HG03571 (cell line): ENCODE results near the gene GFRA1.

ENCODE experiments used
- ATAC-seq: cut with Tn5 transposase; IDR thresholded peaks from one replicate; pipeline ENCODE4 v1.9.1; 2021; ENCODE audit not compliant: unreplicated experiment

Gene GFRA1

DNA sequence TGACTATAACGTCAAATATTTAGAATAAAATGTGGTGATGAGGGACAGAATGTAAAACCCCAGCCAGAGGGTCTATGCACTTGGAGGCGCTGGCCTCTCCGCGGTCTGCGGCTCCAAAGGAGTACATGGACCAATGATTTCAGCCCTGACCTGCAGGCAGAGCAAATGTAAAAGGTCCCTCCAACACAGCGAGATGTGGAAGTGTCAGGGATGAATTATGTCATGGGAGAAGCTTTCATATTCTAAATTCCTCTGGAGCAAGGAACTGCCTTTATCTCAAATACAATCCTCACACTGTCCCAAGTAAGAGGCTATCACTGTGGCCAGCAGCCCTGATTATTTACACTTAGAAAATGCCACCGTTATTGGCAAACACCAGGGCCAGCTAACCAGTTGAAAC lies 139.4 kb downstream of the GFRA1 start:
- ATAC-seq, result no peak

DNA sequence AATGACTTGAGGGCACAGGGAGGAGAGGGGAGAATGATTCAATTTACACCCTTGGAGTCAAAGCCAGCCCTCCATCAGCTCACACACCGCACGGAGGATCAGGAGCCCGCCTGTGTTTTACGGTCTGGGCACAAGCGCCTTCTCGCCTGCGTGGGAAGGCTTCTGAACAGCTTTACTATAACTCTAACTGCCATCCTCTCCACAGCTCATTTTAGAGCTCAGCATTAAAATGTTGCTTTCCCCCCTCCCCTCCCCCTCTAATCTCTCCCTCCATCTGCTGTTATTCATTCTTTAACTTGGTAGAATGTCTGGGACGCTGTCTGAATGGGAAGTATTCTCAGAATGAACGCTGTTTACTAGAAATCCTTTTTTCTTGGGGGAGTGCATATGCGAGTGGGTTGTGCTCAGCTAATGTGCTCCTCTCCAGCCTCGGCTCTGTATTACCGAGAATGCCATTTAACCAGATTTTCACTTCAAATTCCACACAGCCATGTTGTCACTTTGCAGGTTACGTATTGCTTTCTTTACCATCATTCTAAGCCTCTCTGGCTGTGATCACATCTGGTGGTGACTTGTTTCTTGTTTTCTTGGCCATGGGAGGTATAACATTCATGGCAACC lies 140.1 kb downstream of the GFRA1 start:
- no peak for ATAC-seq

DNA sequence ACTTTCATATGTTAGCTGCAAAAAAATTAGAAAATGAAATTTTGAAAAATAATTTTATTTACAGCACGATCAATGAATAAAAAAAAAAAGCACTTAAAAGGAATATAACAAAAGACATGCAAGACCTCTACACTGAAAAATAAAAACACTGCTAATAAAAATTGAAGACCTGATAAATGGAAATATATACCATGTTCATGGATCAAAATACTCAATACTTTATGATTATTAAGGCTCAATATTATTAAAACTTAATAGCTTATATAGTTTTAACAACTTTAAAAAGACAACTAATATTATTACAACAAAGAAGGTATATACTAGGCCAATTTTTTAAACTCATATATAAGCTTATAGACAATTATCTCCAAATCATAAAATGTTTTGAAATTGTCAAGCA lies 143.0 kb downstream of the GFRA1 start:
- ATAC-seq, result no peak

DNA sequence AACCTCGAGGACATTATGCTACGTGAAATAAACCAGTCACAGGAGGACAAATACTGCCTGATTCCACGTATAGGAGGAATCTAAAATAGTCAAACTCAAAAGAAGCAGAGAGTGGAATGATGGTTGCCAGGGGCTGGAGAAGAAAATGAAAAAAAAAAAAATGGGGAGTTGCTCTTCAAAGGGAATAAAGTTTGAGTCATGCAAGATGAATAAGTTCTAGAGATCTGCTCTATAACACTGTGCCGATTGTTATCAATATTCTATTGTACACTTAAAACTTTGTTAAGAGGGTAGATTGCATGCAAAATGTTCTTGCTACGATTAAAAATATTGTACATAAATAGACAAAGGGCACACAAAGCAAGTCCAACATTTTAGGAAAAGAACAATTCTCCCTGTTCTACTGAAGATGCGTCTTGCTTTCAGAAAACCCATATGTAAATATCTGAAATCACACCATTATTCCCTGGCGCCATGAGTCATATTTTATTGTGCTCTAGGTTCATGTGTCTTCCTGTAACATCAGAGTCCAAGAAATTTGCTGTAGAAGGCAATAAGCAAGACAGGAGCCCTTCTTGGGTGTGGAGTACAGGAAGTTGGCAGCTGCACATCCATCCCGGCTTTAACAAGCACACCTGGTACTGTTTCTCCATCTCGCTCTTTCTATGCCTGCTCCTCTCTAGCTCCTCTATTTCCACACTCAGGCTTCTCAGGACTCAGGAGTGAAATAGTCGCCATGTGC lies 145.9 kb downstream of the GFRA1 start:
- ATAC-seq, result no peak

DNA sequence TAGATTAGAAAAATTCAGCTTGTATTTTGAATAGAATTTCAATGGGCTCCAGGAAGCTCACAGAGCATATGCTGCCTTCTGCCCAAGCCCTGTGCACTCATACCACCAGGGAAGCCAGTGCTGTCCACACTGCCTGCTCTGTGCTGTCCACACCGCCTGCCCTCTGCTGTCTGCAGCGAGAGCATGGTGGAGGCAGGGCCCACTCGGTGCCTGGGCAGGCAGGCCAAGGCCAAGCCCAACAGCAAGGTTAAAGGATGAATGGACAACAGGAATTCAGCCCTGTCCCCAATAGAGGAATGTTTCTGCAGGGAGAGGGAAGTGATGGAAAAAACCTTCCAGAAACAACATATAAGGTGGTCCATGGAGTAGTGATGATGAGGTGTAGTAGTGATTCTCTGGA lies 146.8 kb downstream of the GFRA1 start:
- no peak for ATAC-seq

DNA sequence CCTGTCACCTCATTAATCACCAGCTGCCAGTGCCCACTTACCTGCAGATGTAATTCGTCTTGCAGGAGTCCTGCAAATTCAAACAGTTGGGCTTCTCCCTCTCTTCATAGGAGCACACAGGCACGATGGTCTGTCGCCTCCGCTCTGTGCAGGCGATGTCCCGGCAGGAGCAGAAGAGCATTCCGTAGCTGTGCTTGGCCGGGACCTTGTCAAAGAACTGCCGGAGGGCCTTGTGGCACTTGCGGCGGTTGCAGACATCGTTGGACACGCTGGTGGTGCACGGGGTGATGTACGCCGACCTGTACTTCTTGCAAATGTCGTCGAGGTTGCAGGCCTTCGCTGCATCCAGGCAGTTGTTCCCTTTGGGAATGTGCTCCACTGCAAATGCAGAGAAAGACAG lies 147.8 kb downstream of the GFRA1 start:
- ATAC-seq, result no peak

DNA sequence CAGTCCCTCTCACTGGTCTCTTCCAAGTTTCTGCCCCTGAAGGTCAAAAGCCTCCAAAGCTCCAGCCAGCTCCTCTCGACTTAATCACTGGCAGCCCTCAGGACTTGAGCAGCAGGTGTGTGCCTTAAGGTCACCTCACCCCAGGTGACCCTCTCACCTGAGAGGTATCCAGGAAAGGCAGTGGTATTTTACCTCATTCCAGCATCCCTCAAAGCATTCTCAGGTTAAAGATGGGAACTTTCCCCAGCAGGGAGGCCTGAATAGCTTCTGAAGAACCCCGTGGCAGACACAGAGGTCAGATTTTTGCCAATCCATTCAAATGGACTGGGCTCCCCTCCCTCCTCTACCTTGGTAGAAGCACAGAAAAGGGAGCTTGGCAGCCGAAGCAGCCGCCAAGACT lies 148.2 kb downstream of the GFRA1 start:
- no peak for ATAC-seq

DNA sequence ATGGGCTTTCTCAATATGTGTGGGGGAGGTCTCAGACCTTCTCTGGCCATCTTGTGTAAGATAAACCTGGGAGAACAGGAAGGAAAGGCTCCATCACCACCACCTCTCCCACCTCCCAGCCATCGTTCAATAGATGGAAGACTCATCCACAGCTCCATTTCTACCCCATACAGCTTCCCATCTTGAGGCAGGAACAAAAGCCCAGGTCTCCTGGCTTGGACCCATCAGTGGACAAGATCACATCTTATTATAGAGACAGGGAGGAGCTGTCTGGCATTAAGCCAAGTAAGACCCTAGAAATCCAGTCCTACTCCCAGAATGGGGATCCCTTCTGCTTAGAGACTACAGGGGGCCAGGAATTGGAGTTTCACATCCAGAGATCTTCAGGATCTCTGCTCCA lies 150.3 kb downstream of the GFRA1 start:
- ATAC-seq, result no peak

DNA sequence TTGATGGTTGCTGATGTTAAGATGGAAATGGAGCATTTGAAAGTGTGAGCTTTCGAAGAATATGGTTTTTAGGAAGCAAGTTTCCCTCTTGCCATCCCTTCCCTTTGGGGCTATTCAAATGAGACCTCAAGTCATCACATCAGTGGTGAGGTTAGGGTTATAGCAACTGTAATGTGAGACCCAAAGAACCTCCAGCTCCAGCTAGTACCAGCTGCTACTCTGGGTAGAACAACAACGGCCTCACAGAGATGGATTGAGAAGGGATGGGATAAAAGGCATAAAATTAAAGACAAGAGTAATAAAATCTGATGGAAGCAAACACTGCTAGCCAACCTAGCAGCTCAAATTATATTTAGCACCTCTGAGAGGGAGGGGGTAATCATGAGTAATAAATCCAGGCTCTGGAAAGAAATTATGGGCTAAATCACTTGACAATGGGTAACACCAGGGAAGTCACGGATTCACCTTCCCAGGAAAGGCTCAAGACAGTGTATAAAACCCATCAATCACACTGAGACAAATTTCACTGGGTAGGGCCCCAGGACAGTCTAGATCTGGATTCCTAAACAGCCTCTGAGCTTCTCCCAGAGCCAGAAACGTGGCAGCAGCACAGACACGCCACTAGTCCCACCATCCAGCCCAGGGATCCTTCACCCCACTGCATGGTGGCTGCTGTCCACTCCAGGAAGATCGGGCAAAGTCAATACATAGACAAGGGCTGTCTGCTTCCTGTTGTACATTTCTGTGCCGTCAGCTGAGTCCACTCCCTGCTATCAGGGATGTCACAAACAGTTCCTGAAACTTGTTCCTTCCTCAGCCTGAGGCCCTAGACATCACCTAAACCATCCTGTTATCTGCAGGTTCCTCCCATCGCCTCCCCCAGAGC lies 151.1 kb downstream of the GFRA1 start:
- ATAC-seq, result no peak

DNA sequence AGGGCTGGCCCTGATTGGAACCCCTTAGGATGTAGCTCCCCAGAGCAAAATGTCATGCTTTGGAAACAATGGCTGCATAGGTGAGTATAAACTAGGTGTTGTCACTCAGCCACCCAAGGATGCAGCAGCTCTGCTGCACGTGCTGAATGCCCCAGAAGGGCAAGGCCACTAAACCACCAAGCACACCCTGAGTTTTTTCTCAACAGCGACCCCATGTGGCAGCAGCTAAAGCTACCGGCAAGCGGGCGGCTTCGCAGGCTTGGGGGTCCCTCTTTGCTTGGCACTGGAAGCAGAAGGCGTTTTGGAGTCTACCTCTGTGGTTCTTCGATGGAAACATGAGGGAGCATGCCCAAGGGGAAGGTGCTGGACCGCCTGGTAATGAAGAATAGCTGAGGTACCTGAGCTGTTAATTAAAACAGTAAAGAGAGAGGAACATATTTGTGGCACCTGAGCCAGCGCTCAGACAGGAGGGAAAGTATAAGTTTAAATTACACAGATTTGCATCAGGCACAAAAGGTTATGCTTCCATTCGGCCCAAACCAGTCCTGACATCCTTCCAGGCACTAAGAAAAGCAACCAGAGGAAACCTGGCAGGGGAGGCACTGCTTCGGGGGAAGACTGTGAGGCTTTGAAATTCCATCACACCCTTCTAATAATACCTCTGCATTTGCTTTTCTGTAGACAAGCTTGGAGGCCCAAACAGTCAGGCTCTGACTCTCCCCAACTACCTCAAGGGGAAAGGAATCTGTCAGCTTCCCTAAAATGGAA lies 152.1 kb downstream of the GFRA1 start:
- ATAC-seq, result no peak

DNA sequence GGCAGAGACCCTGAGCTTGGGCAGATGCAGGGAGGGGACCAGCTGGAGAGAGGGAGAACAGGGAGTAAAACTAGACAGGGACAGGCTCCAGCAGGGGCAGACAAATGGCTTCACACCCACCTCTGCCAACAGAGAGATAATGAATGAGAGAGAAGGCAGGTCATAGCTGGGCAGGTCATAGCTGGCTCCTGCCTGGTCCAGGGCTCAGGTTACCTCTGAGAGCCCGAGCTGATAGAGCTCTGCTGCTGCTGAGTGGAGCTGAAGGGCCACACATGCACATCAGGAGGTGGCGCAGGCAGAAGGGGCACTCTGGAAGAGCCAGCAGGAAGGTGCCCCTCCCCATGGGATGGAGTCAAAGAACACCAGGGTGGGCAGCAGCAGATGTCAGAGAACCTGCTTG lies 154.2 kb downstream of the GFRA1 start:
- no peak for ATAC-seq

DNA sequence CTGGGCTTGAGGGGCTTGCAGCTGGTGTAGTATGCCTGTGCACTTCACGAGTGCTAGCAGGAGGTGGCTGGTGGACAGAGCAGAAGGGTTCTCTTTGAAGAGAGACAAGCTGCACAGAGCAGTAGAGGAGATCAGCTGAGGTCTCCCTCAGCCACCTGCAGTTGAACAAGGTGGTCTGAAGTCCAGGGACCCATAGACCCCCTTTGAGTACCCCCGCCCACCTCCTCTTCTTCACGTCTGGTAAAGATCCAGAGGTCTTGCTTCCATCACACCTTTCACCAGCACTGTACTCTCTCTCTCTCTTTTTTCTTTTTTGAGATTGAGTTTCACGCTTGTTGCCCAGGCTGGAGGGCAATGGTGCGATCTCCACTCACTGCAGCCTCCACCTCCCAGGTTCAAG lies 157.2 kb downstream of the GFRA1 start:
- ATAC-seq, result no peak

DNA sequence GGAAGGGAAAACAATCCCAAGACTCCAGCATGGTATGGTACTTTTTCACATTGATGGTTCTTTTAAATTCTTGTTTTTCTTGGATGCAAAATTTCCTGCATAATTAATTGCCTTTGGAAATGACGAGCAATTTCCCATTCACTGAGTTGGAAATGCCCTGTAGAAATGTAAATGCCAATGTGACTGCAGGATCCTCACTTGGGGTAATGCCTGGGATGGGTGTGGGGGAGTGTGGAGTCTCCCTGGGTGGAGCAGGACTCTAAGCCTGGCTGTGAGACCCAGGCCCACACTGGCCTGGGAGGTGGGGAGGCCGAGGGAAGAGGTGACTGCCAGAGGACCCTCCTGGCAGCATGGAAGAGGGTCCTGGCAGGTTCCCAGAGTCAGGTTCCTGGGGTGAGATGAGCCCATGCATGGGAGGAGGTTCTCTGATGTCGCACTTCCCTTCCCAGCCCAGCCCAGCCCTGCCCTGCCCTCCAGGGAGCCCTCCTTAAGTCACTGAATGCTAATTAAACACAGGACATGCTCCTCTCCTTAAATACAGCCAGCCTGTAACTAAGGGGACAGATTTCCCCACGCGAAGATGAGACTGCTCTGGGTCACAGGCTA lies 157.9 kb downstream of the GFRA1 start:
- no peak for ATAC-seq

DNA sequence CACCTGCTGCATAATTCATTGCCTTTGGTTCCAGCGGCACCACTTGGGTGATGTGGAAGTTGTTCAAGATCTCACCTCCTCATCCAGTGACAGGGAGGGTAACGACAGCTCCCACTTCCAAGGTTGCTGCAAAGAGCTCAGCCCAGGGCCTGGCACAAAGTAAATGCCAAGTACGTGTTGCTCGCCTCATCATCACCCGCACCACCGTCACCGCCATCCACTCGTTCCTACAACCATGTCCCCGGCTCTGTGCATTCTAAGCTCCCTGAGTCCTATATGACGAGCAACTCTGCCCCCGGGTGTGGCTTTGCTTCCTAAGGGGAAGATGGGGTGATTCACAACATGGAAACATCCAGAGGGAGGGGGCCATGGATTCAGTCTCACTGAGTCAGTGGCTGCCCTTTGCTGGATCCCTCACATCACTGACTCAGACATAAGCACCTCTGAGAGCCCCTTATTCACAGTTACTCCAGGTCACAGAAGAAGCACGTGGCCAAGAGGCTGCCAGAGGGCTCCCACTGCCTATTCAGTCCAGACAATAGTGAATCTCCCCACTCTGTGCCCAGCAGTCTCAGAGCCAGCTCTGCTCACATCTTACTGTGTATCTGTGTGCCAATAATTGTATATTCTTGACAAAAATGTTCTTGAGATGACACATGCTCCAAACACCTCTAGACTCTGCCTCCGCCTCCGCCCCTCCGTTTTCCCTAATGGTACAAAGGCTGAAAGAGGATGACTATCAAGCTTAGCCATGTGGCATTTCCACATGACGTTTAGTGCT lies 159.1 kb downstream of the GFRA1 start:
- ATAC-seq, result no peak

DNA sequence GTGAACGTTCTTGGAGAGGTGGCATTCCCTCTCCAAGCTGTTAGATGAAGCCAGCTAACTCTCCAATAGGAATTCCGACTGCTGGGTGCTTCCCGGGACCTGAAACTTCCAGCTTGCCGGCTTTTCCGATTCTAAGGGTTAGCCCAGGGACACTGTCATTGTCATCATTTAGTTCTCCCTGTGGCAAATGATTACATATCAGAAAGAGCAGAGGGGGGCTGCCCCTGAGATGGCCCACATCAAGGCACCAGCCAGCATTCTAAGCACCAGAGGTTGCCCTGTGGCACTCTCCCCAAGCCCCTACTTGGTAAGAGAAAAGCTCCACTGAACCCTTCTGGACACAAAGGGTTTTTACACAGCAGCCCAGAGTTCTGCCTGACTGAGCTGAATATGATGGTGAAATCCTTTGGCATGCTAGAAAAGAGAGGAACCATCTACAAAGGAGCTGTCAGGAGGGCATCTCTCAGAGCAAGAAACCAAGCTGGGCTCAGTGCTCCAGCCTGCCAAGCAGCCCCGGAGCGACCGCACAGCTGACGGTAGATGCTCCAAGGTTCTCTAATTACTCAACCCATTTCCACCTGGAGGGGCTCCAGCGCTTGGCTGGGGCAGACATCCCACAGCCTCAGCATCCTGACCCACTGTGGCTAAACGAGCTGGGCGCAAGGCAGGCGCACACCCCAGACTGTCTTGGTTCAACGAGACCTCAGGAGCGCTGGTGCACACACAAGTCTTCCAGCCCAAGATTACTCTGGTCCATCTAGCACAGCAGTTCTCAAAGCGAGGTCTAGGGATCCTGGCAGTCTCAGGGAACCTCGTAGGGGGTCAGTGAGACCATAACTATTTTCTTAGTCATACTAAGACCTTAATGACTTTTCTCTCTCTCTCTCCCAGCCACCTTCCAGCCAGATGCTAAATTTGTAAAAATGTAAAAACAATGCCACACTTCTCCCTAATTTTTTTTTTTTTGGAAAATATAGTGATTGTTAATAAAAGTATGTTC lies 160.5 kb downstream of the GFRA1 start:
- ATAC-seq, result no peak

DNA sequence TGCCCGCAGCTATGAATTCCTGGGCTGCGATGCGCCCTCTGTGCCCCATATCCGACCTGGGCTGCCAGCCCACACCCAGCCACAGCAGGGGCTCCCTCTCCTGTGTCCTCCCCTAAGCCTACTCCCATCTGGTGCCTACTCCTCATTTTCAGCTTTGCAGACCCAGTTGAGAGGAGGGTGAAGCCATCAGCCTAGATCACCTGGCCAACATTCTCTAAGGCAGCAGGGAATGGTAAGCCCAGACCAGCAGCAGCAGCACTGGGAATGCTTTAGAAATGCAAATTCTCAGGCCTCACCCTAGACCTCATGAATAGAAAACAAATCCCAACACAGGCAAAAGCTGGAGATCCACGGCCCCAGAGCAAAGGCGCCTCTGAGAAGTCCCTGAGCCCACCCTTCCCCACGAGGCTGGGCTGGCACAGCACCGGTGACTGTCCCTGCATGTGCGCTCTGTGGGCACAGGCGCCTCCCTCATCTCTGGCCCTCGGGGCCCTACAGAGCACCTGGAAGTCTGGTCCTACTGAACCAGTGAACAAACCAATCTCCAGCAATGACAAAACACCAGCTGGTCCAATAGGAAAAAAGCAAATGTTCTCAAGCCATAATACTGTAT lies 161.4 kb downstream of the GFRA1 start:
- no peak for ATAC-seq

DNA sequence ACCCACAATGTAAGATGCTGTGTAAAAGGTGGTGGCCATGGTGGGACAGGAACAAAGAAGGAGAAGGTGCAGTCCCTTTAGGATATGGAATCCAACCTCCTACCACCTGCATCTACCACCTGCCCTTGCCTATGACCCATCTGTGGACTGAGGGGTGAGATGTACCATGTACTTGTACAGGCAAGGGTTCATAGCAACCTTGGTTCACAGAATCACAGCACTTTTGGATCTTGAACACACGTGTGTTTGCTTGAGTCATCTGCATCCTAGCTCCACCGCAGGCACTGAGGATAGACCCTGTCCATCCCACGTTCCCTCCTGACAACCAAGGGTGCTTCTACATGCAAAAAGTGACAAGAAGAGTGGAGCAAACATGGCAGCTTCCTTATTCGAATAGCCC lies 162.3 kb downstream of the GFRA1 start:
- ATAC-seq, result no peak

DNA sequence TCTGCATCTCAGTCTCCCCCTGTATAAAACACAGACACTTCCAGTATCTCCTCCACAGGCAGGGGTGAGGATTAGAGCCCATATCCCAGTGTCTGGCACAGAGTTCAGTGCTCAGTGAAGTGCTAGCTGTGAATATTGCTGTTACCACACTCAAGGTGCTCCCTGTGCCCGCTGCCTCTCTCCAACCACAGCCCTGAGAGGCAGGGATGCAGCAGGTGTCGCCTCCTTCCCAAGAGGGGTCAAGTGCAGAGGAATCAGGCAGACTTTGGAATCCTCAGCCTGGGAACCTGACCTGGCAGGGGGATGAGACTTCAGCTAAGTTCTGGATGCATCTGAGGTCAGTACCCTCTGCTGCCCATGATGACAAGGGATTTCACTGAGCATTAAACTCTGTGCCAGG lies 163.1 kb downstream of the GFRA1 start:
- ATAC-seq, result no peak
